Hematopoietic multipotent progenitor cell treated with erythropoietin and hydrocortisone succinate and interleukin-3 and kit ligand, for 8 days (in vitro differentiated cells): ENCODE data around the gene SMIM23.
"Not testable (repeated sequence)": the region's sequence is repeated elsewhere in the genome, so short reads cannot be mapped to it uniquely, and the experiment has no call there.

ENCODE experiments used
- DNase-seq: peaks from one replicate; pipeline ENCODE4 v3.0.0-alpha.2; 2015

Gene SMIM23

GRCh38 chr5:171774418-171774817 lies 11.2 kb upstream of the SMIM23 start:
- no peak for DNase-seq

- no peak for DNase-seq
Observed at GRCh38 chr5:171776213-171776612, 9.4 kb upstream of the SMIM23 start.

- DNase-seq, result no peak
Observed at GRCh38 chr5:171776770-171777759, 8.6 kb upstream of the SMIM23 start.

DNA sequence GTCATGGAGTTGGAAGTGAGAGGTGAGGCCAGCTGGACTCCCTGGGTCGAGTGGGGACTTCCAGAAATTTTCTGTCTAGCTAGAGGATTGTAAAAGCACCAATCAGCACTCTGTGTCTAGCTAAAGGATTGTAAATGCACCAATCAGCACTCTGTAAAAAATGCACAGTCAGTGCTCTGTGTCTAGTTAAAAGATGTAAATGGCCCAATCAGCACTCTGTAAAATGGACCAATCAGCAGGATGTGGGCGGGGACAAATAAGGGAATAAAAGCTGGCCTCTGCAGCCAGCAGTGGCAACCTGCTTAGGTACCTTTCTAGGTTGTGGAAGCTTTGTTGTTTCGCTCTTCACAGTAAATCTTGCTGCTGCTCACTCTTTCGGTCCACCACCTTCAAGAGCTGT lies 3.9 kb upstream of the SMIM23 start:
- DNase-seq, result not testable (repeated sequence)

- DNase-seq, result no peak
Observed at GRCh38 chr5:171782332-171782966, 3.2 kb upstream of the SMIM23 start.

DNA sequence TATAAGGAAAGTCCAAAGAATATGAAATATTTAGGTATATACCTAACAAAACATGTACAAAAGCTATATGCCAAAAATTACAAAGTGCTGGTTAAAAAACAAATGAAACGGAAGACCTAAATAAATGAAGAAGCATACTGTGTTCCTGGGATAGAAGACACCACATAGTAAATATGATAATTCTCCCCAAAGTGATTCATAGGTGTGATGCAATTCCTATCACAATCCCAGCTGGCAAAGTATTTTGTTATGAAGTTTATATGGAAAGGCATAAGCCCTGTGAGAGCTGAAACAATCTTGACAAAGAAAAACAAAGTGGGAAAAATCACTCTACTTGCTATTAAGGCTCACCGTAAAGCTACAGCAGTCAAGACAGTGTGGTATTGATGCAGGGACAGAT lies 2.6 kb upstream of the SMIM23 start:
- DNase-seq, result no peak

DNA sequence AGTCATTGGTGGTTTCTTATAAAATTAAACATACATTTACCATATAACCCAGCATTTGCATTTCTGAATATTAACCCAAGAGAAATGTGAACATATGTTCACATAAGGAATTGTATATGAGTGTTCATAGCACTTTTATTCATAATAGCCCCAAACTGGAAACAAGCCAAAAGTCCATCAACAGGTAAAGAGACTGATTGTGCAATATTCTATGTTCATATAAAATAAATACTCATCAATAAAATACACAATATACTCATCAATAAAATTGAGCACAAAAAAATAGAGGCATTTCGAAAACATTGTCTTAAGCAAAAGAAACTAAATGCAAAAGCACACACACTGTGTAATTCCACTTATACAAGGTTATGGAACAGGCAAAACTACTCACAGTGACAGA lies 3.7 kb downstream of the SMIM23 start:
- no peak for DNase-seq

DNA sequence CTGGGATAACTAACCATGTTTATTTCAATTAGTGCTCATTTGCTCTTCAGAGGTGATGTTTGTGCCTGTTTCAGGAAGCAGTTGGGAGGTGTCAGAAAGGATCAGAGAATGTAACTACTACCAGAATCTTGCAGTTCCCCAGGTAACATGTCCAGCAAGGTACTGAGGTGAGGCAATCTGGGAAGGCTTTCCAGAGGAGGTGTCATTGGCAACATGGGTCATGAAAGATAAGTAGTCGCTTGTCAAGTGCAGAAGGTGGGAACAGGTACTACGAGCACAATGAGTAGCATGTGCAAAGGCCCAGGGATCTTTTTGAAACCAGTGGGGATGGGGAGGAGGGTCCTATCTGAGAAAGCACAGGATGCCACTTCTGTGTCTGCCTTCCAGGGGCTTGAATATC lies 4.8 kb downstream of the SMIM23 start:
- DNase-seq, result no peak

DNA sequence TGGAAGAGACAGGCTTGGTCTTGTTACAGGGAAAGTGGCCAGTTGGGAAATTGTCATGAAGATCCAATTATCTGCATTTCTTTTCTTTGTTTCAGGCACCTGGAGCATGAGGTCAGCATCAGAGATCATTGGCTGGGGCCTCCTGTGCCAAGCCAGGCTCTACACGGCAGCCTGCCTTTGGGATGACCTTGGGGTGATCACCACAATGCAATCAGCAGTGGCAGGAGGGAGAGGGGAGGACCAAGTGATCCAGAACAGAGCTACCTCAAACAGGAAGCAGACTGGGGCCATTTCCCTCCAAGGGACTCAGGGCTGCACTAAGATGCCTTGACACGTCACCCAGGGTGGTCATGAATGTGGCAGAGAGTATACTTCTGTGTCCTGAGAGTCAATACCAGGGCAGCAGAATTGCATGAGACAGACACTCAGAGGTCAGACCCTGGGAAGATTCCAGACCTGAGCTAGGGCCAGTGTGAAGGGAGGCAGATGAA lies 8.9 kb downstream of the SMIM23 start:
- no peak for DNase-seq

- DNase-seq, result no peak
Observed at GRCh38 chr5:171795381-171795780, 9.8 kb downstream of the SMIM23 start.

DNA sequence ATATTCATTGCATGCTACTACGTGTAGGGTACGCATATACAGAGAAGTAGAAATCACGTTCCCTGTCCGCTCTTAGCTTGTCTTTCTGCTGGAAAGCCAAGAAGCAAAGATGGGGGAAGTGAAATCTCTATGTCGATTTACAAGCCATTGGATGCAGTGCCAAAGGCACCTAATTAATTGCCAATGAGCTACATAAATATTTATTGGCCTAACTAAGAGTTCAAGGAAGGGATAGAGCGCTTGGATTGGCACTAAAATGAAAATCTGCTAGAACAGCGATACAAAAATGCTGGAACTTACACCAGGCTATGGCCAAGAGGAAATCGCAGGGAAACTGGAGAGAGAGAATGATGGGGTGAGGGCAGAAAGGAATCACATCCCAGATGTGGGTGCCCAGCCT lies 10.8 kb downstream of the SMIM23 start:
- no peak for DNase-seq

DNA sequence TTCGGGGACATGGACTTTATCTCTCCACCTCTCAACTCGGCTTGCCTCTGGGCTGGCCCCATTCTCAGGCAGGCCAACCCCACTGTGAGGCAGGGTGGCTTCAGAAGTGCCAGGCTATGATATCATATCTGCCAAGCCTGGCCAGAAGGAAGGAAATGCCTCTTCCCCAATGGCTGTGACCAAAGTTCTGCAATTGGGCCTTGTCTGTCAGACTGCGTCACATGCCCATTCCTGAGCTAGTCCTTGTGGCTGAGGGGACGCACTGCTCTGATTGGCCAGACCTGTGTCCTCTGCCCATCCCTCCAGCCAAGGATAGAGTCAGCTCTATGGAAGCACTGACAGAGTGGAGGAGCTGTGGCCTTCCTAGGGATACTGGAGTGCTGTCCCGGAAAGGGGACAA lies 11.9 kb downstream of the SMIM23 start:
- DNase-seq, result peak; percentile 57

DNA sequence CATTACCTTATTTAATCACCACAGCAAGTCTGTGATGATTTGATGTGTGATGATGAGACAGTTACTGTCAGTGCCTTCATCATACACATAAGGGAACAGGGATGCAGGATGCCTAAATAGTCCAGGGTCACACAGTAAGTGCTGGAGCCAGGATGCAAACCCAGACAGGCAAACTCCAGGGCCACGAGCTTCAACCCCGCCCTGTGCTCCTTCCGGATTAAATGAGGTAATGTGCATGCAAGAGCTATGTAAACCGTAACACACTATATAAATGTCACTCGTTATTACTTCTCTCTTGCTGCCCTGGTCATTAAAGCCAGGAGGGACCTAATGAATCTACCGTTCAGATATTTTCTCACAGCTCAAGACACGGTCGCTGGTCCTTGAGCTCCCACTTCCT lies 12.8 kb downstream of the SMIM23 start:
- no peak for DNase-seq

GRCh38 chr5:171801839-171802238 lies 16.2 kb downstream of the SMIM23 start:
- DNase-seq, result no peak

GRCh38 chr5:171805746-171806145 lies 20.1 kb downstream of the SMIM23 start:
- DNase-seq, result no peak

GRCh38 chr5:171806976-171807747 lies 21.5 kb downstream of the SMIM23 start:
- no peak for DNase-seq

GRCh38 chr5:171808453-171808852 lies 22.8 kb downstream of the SMIM23 start:
- no peak for DNase-seq

GRCh38 chr5:171808951-171809350 lies 23.3 kb downstream of the SMIM23 start:
- DNase-seq, result no peak

DNA sequence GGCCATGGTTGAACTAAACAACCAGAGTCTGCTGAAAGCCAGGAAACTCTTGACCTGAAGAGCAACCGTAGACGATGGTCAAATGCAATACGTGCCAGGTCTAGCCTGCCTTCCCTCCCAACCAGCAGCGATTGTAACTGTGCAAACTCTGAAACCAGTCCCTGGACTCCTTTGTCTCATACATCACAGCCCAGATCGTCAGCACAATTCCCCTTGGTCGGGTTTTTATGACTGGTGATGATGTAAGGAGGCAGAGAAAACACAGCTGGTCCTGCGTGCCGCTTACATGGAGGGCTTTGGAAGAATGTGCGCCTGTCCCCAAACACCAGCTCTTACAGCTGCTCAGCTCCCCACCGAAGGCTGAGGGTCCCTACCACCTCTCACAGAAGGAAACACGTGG lies 24.6 kb downstream of the SMIM23 start:
- no peak for DNase-seq

- no peak for DNase-seq
Observed at GRCh38 chr5:171813270-171813669, 27.7 kb downstream of the SMIM23 start.

GRCh38 chr5:171813813-171814490 lies 28.3 kb downstream of the SMIM23 start:
- no peak for DNase-seq

DNA sequence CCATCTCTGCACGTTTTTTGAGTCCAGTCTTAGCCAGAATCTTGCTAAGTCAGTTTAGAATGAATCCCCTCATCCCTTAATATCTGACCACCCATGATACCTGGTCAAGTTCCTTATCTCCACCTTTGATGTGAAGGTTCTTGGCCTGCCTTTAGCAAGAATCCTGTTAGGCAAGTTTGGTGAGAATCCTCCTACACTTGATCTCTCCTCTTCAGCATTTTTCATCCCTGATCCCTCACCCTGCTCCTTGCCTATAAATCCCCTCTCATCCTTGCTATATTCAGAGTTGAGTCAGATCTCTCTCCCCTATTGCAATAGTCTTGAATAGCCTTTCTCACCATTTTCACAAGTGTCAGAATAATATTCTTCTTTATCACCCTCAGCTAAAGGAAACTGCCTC lies 31.0 kb downstream of the SMIM23 start:
- no peak for DNase-seq

DNA sequence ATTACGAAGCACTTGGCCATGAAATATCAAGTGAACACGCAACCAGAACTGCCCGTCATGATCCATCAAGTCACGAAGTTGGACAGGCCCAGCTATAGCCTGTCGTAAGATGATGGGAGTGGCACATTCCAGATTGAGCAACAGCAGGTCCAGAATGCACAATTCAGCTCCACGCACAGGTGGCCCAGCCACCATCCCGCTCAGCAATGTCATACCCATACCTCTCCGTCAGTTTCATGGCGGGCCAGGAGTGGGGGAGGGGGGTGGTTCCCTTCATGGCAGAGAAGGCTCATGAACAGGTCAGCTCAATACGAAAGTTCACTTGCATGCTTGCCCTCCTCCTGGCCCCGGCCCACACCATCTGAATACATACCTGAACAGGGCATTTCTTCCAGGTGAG lies 34.9 kb downstream of the SMIM23 start:
- DNase-seq, result no peak
